NCI-H2107 (cell line): ENCODE data around the gene CCNB1IP1.
"Not testable (repeated sequence)": the region's sequence is repeated elsewhere in the genome, so short reads cannot be mapped to it uniquely, and the experiment has no call there.

Experiments used
- DNase-seq: peaks from one replicate; lab custom pipeline; 2025; lab: John Stamatoyannopoulos, UW

CCNB1IP1 gene, protein sequence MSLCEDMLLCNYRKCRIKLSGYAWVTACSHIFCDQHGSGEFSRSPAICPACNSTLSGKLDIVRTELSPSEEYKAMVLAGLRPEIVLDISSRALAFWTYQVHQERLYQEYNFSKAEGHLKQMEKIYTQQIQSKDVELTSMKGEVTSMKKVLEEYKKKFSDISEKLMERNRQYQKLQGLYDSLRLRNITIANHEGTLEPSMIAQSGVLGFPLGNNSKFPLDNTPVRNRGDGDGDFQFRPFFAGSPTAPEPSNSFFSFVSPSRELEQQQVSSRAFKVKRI

DNA sequence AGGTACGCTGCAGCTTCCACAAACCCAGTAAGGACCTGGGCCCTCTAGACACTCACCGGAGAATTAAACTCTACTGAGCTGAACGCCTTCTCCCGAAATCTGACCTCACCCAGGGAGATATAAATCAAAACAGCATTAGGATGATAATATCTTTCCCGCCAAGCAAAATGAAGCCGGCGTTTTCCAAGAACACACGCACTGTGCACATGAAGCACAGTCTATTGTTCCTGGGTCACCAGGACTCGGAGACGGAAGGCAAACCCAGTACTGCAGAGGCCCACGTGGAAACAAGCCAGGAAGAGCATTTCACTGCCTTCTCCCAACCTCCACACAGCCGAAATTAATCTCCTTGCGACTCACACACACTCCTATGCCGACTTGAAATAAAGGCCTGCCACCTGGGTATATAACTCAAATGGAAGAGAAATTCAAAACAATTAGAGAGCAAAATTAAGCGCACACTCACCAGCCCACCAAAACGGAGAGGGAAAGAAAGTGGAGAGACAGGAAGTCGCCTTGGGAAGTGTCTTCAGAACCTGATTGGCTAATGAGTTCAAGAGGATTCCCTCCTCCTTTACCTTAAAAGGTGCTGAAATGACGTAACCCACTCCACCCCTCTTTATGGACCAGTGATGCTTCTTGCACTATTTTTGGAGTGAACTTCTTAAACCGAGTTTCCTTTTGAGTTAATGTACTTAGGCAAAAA, at the start of gene CCNB1IP1:
CCNB1IP1 (minus strand) TSS at position 492 of the 706 bp plus-strand sequence. CDS start 16,756 bp downstream, outside the sequence.
- DNase-seq: peak; percentile 70

- no peak for DNase-seq
Measured at GRCh38 chr14:20382526-20382925, 49.4 kb upstream of the CCNB1IP1 start.

DNA sequence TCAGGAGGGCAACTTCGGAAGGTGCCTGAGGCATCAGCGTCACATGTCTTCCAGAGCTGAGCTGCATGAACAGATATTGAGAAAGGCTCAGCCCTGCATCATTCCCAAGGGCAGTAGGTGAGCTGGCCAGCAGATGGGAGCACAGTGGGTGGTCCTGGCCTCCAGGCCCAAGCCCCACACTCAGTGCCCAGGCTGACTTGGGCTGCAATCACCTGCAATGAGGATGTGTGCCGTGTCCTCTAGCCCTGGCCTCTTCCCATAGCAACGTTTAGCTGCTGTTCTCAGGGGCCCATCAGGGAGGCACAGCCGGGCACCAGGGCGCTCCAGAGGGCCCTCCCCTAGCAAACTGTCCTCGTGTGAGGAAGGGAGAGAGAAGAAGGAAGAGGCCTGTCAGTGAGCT, 48.3 kb upstream of the CCNB1IP1 start:
- no peak for DNase-seq

GRCh38 chr14:20380681-20381080, 47.6 kb upstream of the CCNB1IP1 start:
- no peak for DNase-seq

GRCh38 chr14:20379743-20380142, 46.7 kb upstream of the CCNB1IP1 start:
- DNase-seq: no peak

GRCh38 chr14:20377171-20377570, 44.1 kb upstream of the CCNB1IP1 start:
- no peak for DNase-seq

DNA sequence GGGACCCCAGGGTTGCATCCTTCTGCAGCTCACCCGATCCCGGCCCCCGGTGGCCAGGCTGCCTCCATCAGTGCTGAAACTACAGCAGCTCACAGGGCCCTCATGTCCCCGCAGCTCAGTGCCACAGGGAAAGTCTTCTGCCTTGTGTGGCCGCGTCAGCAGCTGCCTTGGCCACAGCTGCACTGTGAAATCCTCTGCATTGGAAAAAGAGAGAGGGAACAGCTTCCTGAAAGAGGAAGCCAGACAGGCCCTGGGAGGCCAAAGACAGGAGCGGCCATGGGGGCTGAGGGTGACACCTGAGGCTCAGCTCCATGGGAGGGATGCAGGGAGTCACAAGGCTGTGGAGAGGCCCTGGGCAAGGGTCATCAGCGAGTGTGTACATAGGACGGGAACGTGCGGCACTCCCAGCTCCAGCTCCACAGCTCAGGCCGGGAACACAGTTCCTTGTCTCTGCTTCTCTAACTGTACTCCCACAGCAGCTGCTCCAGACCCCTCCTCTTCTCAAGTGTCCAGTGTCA, 43.1 kb upstream of the CCNB1IP1 start:
- no peak for DNase-seq

DNA sequence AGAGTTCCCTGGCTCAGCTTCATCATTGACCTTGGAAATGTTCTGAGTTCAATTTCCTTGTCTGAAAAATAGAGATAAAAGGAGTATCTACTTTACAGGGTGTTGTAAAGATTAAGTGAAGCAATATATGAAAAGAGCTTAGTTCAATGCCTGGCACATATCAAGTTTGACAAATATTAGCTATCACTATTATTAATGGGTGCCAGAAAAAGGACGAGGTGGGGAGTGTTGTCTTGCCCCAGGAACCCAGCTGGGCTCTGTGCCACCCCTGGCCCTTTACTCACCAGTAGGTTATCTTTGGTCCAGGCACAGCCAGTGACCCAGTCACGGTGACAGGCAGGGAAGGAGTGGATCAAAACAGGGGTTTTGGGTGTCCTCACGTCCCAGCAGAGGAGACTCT, 42.4 kb upstream of the CCNB1IP1 start:
- no peak for DNase-seq

DNA sequence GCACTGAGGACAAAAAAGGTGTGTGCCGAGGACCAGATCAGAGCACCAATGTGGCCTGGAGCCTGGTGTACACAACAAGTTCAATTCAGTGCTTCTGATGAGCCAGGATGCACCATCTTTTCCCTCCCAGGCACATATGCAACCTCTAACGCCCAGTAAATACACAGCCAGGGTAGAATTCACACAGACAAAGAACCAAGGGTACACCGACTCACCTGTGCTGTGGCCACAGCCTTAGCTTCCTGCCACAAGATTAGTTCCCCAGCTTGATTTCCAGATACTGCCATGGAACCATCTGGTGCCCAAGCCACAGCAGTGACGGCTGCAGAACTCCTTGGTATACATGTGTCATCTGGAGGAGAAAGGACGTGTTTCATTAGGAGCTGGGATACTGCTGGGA, 39.7 kb upstream of the CCNB1IP1 start:
- no peak for DNase-seq

- no peak for DNase-seq
Measured at GRCh38 chr14:20365928-20366327, 32.8 kb upstream of the CCNB1IP1 start.

DNA sequence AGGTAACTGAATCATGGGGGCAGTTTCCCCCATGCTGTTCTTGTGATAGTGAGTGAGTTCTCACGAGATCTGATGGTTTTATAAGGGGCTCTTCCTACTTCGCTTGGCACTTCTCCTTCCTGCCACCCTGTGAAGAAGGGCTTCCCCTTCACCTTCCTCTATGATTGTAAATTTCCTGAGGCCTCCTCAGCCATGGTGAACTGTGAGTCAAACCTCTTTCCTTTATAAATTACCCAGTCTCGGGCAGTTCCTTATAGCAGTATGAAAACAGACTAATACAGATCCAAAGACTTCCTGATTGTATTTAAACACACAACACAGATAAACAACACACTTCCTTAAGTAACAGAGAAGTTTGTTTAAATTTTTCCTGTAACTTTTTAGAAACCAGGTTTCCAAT, 25.4 kb upstream of the CCNB1IP1 start:
- not testable (repeated sequence) for DNase-seq

DNA sequence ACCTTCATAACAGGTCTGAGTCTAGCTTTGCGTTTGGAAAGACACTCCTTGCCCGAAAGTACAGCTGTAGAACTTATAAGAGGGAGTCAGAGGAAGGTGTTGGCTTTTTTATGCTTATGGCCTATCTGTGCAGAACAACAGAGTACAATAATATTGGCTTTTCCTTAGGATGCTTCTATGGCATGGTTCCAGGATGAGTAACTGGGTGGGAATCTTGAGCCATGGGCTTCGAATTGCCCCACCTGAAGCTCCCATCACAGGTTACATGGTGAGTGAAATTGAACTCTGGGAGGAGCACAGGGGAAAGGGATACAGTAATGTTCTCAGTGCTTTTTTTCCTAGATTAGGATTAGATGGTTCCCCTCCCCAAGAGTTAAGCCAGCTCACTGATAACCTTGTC, 23.3 kb upstream of the CCNB1IP1 start:
- DNase-seq: no peak

GRCh38 chr14:20350860-20351259, 17.8 kb upstream of the CCNB1IP1 start:
- no peak for DNase-seq

DNA sequence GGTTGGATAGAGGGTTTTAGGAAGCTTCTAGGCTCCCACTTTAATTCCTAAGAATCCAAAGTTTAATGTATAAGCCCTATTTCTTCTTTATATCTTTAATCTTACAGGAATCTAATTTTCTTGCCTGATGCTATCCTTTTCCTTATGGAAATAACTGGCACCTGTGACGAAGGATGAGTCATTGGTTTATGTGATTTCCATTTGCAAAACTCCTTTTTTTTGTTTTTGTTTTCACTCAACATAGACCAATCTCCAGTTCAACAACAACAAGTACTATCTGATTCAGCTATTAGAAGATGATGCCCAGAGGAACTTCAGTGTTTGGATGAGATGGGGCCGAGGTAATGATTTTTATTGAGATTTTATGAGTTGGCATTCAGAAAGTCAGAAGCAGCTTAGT, 17.2 kb upstream of the CCNB1IP1 start:
- no peak for DNase-seq

GRCh38 chr14:20347747-20348146, 14.7 kb upstream of the CCNB1IP1 start:
- DNase-seq: no peak

GRCh38 chr14:20346713-20347112, 13.6 kb upstream of the CCNB1IP1 start:
- no peak for DNase-seq

- no peak for DNase-seq
Measured at GRCh38 chr14:20345366-20345765, 12.3 kb upstream of the CCNB1IP1 start.

- DNase-seq: peak; percentile 66
Measured at GRCh38 chr14:20343862-20344220, 10.8 kb upstream of the CCNB1IP1 start.

GRCh38 chr14:20343092-20343861, 10.2 kb upstream of the CCNB1IP1 start, which contains the start of gene PARP2:
Gene PARP2, plus strand, starts transcription at chr14:20343635. Its CDS starts 7 bp downstream, at chr14:20343642.
- DNase-seq: peak; percentile 99

- DNase-seq: no peak
Measured at GRCh38 chr14:20341646-20342045, 8.6 kb upstream of the CCNB1IP1 start.

GRCh38 chr14:20341032-20341431, 8.0 kb upstream of the CCNB1IP1 start:
- not testable (repeated sequence) for DNase-seq

DNA sequence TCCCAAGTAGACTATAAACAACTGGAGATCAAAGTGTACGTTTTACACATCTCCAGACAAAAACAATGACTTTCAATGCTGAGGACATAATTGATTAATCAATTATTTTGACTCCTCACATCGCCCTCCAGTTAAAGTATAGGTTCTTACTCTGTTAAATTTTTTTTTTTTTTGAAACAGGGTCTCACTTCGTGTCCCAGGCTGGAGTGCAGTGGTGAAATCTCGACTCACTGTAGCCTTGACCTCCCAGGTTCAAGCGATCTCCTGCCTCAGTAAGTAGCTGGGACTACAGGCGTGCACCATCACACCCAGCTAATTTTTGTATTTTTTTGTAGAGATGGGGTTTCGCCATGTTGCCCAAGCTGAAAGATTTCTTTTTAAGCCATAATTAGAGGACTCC, 938 bp upstream of the CCNB1IP1 start:
- no peak for DNase-seq

GRCh38 chr14:20333494-20333841, 389 bp upstream of the CCNB1IP1 start:
- DNase-seq: no peak
